Measurements from ENCODE around the gene FTHL17.

Gene FTHL17

DNA sequence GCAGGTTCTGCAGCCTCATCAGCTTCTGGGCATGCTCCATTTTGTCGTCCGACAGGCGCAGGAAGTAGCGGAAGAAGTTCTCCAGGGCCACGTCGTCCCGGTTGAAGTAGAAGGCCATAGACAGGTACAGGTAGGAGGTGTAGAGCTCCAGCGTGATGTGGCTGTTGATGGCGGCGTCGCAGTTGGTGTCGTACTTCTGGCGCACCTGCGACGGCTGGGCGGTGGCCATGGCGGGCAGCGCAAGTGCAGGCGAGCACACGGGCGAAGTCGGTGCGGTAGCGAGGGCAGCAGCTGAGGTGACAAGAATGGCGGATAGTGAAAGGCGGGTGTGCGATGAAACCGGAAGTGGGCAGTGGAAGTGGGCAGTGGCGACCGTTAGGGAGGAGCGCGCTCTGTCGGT, at the start of gene FTHL17:
FTHL17 (minus strand) TSS at position 317 of the 400 bp plus-strand sequence; CDS start at position 229, 88 bp downstream.
- no peak for DNase-seq (ENCODE audit: low read depth)

DNA sequence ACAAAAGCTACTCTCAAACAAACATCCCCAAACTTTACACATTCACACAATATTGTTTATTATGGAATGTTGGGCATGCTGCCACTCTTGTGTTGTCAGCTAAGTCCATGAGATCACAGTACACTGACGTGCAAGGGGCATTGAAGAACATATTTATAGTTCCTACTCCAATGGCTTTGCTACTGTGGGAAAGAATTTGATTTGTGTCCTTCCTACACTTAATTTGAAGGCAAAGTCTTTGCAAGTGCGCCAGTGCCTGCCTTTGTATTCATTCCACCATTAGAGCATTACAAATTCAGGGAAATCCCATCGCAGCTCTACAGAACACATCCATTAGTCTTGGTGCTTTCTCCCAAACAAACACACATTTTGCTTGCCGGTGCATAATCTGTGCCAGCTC, 45.4 kb upstream of the FTHL17 start:
- DNase-seq (ENCODE audit: low read depth): peak; percentile 14

DNA sequence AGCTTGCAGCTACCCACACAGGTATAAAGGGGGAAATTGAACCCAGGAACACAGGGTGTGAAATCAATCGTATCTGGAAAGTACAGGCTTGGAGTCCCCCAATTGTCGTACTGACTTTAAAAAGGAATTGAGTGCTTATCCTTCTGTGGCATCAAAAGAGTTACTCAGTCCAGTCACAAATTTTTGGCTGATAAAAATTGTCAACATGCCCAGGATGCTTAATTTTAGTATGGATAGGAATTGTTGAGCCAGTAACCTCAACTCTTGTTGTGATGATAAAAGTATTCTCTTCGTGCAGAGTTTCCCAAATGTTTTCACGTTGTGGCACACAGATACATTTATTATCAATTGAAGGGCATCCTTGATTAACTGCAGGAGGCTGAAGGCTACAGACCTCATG, 43.6 kb upstream of the FTHL17 start:
- no peak for DNase-seq (ENCODE audit: low read depth)

DNA sequence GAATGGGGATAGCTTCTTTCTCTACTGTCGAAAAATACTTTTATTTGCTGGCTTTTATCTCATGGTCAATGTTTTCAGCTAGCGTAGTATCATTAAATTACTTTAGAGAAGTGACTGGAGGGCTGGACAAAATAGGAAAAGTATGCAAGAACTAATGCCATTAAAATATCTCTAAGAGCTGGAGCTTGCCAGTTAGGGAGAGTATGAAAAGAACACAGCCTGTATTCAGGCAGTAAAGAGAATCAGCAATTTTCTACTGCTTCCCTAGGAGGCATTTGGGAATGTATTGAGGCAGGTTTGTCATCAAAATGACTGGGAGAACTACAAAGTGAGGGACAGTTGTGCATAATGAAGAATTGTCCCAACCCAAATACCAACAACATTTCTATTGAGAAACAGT, 43.0 kb upstream of the FTHL17 start:
- DNase-seq (ENCODE audit: low read depth): no peak

DNA sequence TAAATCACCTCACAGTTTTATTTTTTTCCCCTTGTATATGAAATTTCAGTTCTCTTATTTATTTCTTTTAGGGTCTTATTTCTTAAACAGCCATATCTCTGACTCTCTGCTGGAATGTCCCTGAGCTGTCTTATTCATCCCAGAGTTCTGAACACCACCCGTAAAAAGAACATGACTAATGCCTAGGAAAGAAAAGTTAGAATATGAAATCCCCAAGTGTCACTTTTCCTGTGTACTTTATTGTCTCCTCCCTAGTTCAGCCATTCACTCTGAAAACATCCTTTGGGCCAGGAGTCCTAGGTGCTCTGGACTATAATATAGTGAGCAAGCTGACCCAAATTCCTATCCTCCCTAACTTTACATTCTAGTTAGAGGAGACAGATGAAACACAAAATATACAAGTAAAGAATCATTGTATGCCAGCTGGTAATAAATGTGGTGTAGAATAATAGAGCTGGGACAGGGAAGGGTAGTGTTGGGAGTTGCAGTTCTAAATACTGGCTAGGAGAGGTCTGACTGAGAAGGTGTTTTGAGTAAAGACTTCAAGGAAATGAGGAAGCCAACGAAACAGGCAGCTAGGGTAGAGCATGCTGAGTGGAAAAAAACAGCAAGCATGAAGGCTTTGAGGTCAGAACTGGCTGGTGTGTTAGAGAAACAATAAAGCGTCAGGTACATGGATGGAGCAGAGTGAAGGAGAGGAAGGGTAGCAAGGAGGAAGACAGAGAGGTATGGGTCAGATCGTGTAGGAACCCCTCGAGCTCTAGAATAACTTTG, 40.6 kb upstream of the FTHL17 start:
- DNase-seq (ENCODE audit: low read depth): peak; percentile 13

DNA sequence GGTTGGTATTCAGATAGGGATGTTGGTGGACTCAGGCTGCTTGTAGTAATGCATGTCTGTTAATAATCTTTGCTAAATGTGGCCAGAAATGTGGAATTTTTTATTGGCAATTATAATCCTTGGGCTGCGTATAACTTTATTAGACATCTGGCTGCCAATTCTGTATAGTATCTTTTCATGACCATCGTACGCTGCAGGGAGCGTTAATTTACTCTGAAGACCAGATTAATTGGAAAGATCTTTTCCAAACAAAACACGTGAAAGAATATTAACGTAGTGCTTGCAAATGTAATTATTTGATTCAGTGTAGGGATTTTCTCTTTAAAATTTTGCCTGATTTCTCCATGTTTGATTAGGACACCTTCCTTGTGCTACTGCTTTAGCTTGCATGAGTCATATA, 38.8 kb upstream of the FTHL17 start:
- DNase-seq (ENCODE audit: low read depth): no peak

DNA sequence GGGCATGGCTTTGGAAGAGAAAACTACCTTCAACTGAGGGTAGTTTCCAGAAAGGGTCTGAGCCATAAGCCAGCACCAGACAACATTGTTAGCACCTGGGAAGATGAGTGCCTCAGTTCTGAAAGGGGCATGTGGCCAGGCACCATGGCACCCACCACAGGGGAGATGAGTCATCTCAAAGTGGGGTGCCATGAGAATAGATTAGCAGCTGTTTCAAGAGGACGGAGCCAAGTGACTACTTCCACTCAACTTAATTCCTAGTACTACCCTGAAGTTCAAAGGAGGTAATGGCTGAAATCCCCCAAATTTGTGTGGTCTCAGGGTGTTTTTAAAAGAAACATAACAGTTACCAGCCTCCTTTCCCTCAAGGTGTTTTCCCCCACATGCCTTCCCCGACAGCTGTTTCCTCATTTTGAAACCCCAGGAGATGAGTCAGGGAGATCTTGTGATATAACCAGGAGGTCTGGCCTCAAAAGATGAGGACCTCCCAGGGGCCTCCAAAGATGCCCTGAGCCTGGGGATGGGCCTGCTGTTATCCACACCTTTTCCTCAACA, 27.8 kb upstream of the FTHL17 start:
- DNase-seq (ENCODE audit: low read depth): peak; percentile 54

DNA sequence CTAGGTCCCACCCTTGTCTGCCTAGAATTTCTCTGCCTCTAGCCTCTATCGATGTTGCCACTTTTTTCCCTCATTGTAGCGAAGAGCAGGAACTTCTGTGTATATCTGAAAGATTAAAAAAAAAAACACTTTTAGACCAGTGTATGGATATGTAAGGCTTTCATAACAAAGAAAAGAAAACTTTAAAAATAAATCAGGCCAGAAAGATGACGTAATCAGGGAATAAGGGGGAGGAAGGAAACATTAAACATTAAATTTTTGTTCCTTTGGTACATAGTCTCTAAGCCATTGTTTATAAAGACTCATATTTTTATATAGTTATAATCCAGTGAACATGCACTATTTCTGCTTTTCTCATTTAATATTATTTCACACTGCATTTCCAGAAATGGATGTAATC, 26.2 kb upstream of the FTHL17 start:
- no peak for DNase-seq (ENCODE audit: low read depth)

DNA sequence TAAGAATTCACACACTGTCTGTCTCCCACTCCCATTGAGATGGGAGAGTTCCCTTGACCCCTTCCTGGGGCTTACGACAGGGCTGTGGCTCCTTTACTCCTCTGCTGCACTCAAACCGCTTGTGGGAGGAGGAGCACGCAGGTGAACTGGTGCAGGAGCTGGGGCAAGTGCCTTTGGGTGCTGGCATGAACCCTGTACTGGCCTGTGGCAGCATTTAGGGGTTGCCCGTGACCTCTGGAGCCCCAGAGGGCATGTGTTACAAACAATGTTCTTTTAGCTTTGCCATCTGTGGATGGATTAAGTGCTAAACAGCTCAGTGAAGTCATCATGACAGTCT, 21.8 kb upstream of the FTHL17 start:
- DNase-seq (ENCODE audit: low read depth): no peak

DNA sequence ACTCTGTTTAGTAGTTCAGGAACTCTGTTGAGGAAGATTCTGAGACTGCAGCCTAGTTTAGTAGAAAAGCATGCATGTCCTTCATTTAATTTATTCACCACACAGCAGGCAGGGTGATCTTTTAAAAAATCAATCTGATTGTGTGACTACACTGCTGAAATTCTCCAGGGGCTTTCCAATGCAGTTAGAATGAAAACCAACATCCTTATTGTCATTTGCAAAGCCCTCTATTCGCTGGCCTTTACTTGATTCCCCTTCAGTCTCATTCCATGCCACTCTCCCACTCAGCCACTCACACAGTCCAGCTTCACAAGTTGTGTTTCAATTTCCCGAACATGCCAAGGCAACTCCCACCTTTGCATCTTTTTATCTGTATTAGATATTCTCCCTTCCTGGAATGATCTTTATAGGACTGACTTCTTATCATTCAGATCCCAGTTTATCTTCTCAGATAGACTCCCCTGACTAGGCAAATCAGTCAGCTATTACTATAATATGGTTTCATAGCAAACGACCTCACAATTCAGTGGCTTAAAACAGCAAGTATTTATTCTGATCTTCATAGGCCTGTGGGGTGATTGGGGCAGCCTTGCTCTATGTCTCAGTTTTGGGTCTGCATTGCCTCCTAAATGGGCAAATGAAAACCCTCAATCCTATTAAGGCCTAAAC, 21.3 kb upstream of the FTHL17 start:
- no peak for DNase-seq (ENCODE audit: low read depth)

DNA sequence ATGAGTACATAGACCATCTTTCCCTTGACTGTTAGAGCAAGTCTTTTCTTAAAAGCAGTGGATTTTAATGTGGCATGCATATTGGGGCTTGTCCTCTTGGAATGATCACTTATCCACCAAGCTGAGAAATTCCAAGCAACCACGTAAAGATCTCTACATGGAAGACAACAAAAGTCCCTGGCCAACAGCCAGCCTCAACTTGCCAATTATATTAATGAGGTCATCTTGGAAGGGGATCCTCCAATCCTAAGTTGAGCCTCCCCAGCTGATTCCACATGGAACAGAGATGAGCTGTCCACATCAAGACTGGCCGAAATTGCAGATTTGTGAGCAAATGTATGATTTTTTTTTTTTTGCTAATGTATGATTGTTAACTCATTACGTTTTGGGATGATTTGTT, 20.6 kb upstream of the FTHL17 start:
- no peak for DNase-seq (ENCODE audit: low read depth)

DNA sequence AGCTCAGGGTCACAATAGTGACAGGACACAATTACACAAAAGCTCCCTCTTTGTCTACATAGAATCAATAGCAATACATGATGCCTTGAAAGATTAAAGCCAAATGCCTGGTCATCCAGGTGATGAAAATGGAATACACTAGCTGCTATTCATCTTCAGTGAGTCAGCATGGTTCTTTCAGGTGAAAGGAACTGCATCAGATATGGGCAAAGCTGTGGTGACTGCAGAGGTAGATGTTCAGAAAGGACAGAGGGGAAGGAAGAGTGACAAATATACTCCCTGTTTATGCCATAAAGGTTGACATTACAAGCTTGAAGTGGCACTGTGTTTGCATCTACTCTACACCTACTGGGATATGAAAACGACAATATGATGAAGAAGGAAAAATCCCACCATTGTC, 20.0 kb upstream of the FTHL17 start:
- no peak for DNase-seq (ENCODE audit: low read depth)

DNA sequence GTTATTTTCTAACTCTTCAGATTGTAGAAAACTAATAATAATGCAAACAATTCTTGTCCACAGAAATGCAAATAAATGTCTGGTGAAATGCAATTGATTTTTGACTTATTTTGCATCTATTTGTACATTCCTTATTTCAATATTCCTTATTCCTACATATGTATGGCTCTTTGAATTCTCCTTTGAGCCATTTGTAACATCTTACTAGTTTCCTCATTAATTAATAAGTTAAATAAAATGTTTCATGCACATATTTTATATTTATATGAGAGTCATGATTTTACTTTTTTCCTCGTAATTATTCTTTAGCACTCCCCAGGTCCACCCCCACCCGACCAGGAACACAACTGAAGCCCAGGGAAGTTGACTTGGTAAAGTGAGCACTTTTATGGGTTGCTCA, 2.7 kb upstream of the FTHL17 start:
- no peak for DNase-seq (ENCODE audit: low read depth)

DNA sequence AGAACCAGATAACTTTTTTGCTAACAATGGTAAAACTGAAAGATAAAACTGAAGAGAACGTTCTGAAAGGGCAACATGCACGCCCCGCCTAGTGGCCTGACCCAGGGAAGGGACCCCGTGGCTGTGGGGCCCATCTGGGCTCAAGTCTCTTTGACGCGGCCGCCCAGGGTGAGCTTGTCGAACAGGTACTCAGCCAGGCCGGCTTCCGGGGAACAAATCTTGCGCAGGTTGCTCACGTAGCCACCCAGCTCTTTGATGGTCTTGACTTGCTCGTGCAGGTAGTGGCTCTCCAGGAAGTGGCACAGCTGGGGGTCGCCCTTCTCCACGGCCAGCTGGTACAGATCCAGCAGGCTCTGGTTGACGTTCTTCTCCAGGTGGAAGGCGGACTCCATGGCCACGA, 579 bp downstream of the FTHL17 start:
- DNase-seq (ENCODE audit: low read depth): no peak

DNA sequence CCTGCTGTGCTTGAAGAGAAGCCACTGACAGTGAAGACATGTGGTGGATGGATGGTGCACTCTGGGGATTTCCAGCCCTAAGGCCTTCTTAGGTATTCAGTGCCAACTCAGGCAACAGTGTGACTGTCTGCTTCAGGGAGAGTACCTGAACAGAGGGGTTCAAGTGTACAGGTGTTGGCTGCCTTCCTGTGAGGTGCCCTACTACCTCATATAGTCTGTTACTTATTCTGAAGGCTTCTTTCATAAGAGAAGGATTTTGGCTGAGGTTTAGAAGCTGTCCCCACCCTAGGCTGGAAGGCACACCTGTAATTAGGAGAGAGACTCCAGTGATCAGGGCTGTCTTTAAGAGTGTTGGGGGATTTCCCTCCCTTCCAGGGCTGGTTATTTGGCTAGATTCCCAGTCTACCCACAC, 1.8 kb downstream of the FTHL17 start:
- no peak for DNase-seq (ENCODE audit: low read depth)

DNA sequence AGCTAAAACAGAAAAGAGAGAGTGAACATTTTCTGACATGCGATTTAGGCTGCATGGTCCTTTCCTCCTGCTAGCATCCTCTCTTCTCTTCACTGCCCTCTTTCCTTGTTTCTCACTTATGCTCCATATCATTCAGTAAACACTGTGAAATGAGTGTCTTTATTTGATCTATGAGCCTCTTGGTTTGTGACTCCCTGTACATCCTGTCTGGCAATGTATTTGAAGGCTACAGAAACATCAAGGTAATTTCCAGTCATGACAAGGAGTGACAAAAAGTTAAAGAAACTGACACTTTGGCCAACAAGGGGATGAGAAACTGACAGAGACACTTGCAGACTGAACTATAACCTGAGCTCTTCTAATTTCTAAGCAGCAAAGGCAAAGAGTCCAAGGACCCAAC, 8.7 kb downstream of the FTHL17 start:
- DNase-seq (ENCODE audit: low read depth): no peak

DNA sequence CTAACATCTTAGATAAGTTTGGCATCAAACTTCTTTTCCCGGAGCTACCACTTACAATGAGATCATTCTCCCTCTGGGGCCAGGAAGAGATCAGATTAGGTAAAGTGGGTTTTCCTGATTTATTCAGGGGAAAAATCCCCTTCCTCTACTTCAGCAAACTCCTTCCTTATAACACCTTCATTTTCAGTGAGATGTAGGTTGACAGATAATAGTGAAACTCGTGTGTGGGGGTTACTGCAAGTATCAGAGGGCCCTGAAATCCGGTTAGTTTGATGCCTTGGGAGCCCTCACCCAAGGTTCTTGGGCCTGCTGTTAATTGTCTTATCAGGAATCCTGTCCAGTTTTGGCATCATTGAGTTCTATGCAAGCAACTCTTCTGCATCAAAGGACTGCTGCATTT, 10.8 kb downstream of the FTHL17 start:
- no peak for DNase-seq (ENCODE audit: low read depth)

DNA sequence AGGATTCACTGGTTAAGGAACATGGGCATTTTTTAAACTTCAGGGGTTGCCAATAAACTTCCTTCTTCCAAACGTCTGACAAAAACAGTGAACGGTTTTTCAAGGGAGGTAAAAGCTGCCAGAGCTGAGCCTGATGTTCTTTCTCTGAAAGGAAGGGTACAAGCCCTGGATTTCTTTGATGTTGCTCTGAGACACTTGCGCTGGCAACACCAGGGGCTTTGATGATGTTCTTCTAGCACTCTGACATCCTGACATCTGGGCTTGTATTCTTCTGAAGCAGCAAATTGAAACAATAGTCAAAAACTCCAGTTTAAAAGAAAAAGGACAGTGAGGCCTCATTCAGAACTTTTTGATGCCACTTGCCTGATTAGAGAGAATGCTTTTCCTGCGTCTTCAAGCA, 11.8 kb downstream of the FTHL17 start:
- no peak for DNase-seq (ENCODE audit: low read depth)

DNA sequence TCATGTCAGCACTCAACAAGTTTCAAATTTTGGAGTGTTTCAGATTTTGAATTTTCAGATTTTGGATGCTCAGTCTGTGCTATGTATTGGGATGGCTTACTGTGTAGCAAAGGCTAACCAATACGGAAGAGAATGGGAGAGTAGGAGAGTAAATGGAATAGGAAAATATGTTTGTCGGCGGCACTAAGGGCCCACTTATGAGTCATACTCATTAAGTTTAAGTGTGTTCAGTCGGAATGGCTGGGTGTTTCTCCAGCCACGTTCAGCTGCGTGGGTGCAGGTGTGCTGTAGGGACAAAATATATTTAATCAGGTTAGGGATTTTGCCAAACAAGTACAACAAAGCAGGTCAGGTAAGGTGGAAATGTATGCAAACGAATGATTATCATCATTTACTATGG, 13.6 kb downstream of the FTHL17 start:
- DNase-seq (ENCODE audit: low read depth): no peak

DNA sequence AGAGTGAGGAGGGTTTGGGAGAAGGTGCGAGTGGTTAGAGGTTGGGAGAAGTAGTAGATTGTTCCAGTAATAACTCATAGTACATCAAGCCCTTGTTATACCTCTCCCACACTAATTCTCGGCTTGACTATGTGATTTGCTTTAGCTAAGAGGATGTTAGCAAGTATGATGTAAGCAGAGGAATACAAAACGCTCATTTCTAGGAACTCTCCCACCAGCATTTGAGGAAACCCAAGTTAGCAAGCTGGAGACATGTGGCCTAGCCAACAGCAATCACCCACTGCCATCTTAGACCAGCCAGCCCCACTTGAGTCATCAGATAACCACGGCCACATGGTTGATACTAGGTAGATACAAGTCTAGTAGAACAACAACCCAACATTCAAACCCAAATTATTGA, 14.2 kb downstream of the FTHL17 start:
- no peak for DNase-seq (ENCODE audit: low read depth)

DNA sequence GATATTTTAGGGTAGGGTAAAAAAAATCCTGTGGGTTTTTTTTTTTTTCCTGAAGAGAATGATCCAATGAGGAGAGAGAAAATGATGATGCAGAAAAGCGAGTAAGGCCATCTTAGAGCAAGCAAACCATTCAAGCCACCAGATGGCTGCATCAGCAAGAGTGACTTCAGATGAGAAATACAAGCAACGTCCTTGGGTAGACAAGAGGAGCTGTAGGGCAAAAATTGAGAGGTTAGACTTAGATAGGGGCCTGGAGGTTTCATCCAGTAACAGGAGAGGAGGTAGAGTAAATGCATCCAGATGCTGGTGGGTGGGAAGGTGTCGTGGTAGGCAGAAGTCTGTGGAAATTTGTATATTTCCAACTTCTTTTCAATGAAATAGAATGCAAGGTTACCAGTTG, 14.6 kb downstream of the FTHL17 start:
- DNase-seq (ENCODE audit: low read depth): no peak

DNA sequence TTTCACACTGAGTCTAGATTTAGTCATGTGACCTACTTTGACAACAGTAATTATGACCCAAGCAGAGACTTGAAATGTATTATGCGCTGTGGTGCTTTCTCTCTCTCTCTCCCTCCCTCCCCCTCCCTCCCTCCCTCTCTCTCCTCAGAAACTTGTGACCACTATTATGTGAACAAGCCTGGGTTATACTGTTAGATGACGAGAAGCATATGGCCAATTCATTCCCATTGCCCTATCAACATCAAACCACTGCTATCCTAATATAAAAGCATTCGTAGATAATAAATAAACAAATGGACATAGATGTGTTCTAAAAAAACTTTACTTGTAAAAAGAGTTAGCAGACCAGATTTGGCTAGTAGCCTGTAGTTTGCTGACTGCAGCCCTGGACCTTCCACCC, 18.2 kb downstream of the FTHL17 start:
- no peak for DNase-seq (ENCODE audit: low read depth)

DNA sequence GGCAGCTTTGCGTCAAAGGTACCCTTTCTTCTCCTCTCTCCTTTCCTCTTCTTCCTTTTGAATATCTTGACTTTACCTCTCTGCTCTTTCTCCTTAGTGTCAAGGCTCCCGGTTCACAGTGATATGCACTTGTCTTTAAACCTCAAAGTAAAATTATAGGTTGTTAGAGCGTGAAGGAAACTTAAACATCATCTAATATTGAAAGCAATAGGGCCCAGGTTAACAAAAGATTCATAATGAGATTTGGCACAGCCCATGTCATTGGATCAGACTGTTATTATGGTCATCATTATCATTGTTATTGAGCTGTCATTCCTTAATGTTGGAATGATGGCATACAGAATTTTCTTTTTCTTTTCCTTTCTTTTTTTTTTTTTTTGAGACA, 32.5 kb downstream of the FTHL17 start:
- no peak for DNase-seq (ENCODE audit: low read depth)
